Transverse colon (tissue), 4 donors: Measurements from ENCODE around the gene PRKCZ. TPM values are rescaled to one million over a fixed set of nuclear protein-coding genes. Genes with fewer than 3 reads are reported as not detected.

Experiments
- DNase-seq: peaks from one replicate; pipeline ENCODE4 v3.0.0-alpha.2; 2019
- H3K27ac ChIP-seq, 4 donors: fragments of 200-600 bp; sonication (generic); 2 replicates each; pipeline ENCODE4 v1.5.1; 2016 to 2018; ENCODE audit warnings: inconsistent platforms in 4 of 4
- H3K27me3 ChIP-seq: fragments of 200-600 bp; sonication (generic); 2 replicates; pipeline ENCODE4 v1.5.1; 2017; ENCODE audit warnings: inconsistent platforms
- H3K36me3 ChIP-seq, 4 donors: fragments of 200-600 bp; sonication (generic); 2 replicates each; pipeline ENCODE4 v1.5.1; 2017 to 2019; ENCODE audit warnings: inconsistent platforms in 4 of 4
- H3K4me1 ChIP-seq, 4 donors: fragments of 200-600 bp; sonication (generic); 2 replicates each; pipeline ENCODE4 v1.5.1; 2017 to 2020; ENCODE audit warnings: inconsistent platforms in 4 of 4
- H3K4me3 ChIP-seq, 4 donors: fragments of 200-600 bp; sonication (generic); 1 replicate in 1 of 4; 2 replicates in 3 of 4; pipeline versions ENCODE4 v1.5.1 to v1.6.1; 2017 to 2019; ENCODE audit warnings: inconsistent platforms in 4 of 4
- H3K9me3 ChIP-seq, 2 donors: fragments of 200-600 bp; sonication (generic); 2 replicates each; pipeline ENCODE4 v1.5.1; 2017 to 2019; ENCODE audit warnings: inconsistent platforms in 2 of 2
- CTCF ChIP-seq, 5 experiments: fragments of 200-600 bp in 3 of 5; fragments of 450-650 bp in 2 of 5; sonication (generic) in 3 of 5; IDR thresholded peaks; 1 replicate in 2 of 5; 2 replicates in 3 of 5; pipeline ENCODE4 v1.5.1; 2016 to 2017; ENCODE audit warnings: antibody characterized with exemption in 5 of 5, inconsistent platforms in 3 of 5, mild to moderate bottlenecking in 2 of 5, moderate library complexity in 1 of 5
- EP300 ChIP-seq: sonication (generic); formaldehyde crosslinking; IDR thresholded peaks from one replicate; pipeline ENCODE4 v1.6.1; 2017; ENCODE audit warnings: antibody characterized with exemption, low read depth
- POLR2A ChIP-seq: fragments of 450-650 bp; IDR thresholded peaks from one replicate; pipeline ENCODE4 v1.6.1; 2016; ENCODE audit warnings: antibody characterized with exemption, mild to moderate bottlenecking, moderate library complexity
- POLR2AphosphoS5 ChIP-seq, 3 donors: sonication (generic); formaldehyde crosslinking; IDR thresholded peaks; one replicate each; pipeline ENCODE4 v1.6.1; 2016; ENCODE audit warnings: antibody characterized with exemption in 3 of 3
- WGBS, 2 donors: methylation state at CpG; one replicate each; pipeline ENCODE4 v1.1.5; 2018; ENCODE audit warnings: low coverage in 1 of 2; 5-methylcytosine and 5-hydroxymethylcytosine counted together
- in situ Hi-C, 4 donors: fragments of 200-750 bp; cut with MboI; loops; one replicate each; pipeline versions ENCODE4 v1.15.0 to v1.15.1; 2017; ENCODE audit warnings: low sequenced_read_pairs in 3 of 4, low pct_ligation_motif_present in 1 of 4, low pct_unique_long_range_greater_than_20kb in 1 of 4
- intact Hi-C: fragments of 100-400 bp; cut with DNase I; formaldehyde crosslinking; loops from one replicate; pipeline ENCODE4 v1.15.1; 2023; ENCODE audit warnings: low total_unique reads
- total RNA-seq, 4 donors: library from RNA; depleted of rRNA; stranded (reverse); fragments of >200 nt; gene quantifications; one replicate each; pipeline ENCODE4 v1.1.0, GENCODE V29; 2016

The PRKCZ gene
- total RNA-seq, 4 donors from 2014 or later, result 48.6 to 96.7 (median 54.4) TPM

GRCh38 chr1:2178875-2179274, 128.7 kb downstream of the PRKCZ start:
- in situ Hi-C loops (loop anchor here in 2 of 4 donors (25.0 kb wide), 2 partner anchors 358 to 608 kb away; partner anchors contain the start of genes HES5 (in 1 of the 2) and PANK4 (in 1 of the 2)), intact Hi-C loops (no loop called here)
- no peak for DNase-seq
- Histone ChIP-seq H3K27me3 (no peaks in the 10 kb centered on the region), H3K36me3 (no peaks in the 10 kb centered on the region), H3K9me3 (no peaks in the 10 kb centered on the region), H3K27ac (no peak overlapping the region), H3K4me3 (no peak overlapping the region), H3K4me1 (no peaks in the 10 kb centered on the region)
- WGBS, 2 donors, result 89 to 92% methylated on average over 3 to 8 of the region's 16 CpGs
- TF ChIP-seq POLR2A (no peak), CTCF (IDR thresholded peaks at IDR 0.05) (no peak), EP300 (no peak), POLR2AphosphoS5 (IDR thresholded peaks at IDR 0.05) (no peak)

GRCh38 chr1:2179283-2180013, 129.2 kb downstream of the PRKCZ start:
- intact Hi-C loops, result loop anchor here (5.0 kb wide), 1 partner anchor 37 kb away; no protein-coding TSS in a partner anchor
- H3K36me3 ChIP-seq, result no peaks in the 10 kb centered on the region

GRCh38 chr1:2180297-2181245, 130.4 kb downstream of the PRKCZ start:
- DNase-seq, result no peak
- in situ Hi-C loops, result loop anchor here in 2 of 4 donors (25.0 kb wide), 2 partner anchors 357 to 607 kb away; partner anchors contain the start of genes HES5 (in 1 of the 2) and PANK4 (in 1 of the 2)
- WGBS, 2 donors, result 84 to 90% methylated on average over 10 to 51 of the region's 58 CpGs
- TF ChIP-seq CTCF (IDR thresholded peaks at IDR 0.05) (no peak), EP300 (no peak), POLR2AphosphoS5 (IDR thresholded peaks at IDR 0.05) (no peak), POLR2A (no peak)
- intact Hi-C loops, result loop anchor here (5.0 kb wide), 1 partner anchor 38 kb away; no protein-coding TSS in a partner anchor
- H3K36me3 ChIP-seq, result no peaks in the 10 kb centered on the region
- no peak overlapping the region for H3K4me3 ChIP-seq
- no peaks in the 10 kb centered on the region for H3K4me1 ChIP-seq
- no peaks in the 10 kb centered on the region for H3K9me3 ChIP-seq
- no peaks in the 10 kb centered on the region for H3K27me3 ChIP-seq
- no peak overlapping the region for H3K27ac ChIP-seq

More at GRCh38 chr1:2179283-2180013, 129.2 kb downstream of the PRKCZ start:
- WGBS, 2 donors, result 78% methylated on average over 8 to 25 of the region's 28 CpGs
- no peaks in the 10 kb centered on the region for H3K9me3 ChIP-seq
- no peaks in the 10 kb centered on the region for H3K4me1 ChIP-seq
- H3K27me3 ChIP-seq, result no peaks in the 10 kb centered on the region
- in situ Hi-C loops, result loop anchor here in 2 of 4 donors (25.0 kb wide), 2 partner anchors 358 to 608 kb away; partner anchors contain the start of genes HES5 (in 1 of the 2) and PANK4 (in 1 of the 2)
- no peak overlapping the region for H3K4me3 ChIP-seq
- no peak for DNase-seq
- no peak overlapping the region for H3K27ac ChIP-seq
- no peak for TF ChIP-seq CTCF (IDR thresholded peaks at IDR 0.05)
- TF ChIP-seq EP300, result no peak
- no peak for TF ChIP-seq POLR2A
- no peak for TF ChIP-seq POLR2AphosphoS5 (IDR thresholded peaks at IDR 0.05)
